HepG2 (cell line): ENCODE measurements around the gene PTGIS.

Experiments used
- BHLHE40 ChIP-seq: IDR thresholded peaks from 2 replicates; pipeline ENCODE4 v1.6.1; 2011; ENCODE audit warnings: low read length, improper control_type of control experiment
- HDAC1 ChIP-seq: sonication (generic); formaldehyde crosslinking; IDR thresholded peaks from 2 replicates; pipeline ENCODE4 v1.5.1; 2020; ENCODE audit warnings: mild to moderate bottlenecking, missing genetic modification reagents
- MAFG ChIP-seq: sonication (generic); formaldehyde crosslinking; IDR thresholded peaks from 2 replicates; pipeline ENCODE4 v1.5.1; 2020; ENCODE audit warnings: mild to moderate bottlenecking, missing genetic modification reagents
- MYC ChIP-seq: sonication (generic); formaldehyde crosslinking; IDR thresholded peaks from 2 replicates; pipeline ENCODE4 v1.9.0; 2021; ENCODE audit warnings: missing genetic modification reagents, borderline replicate concordance
- NFATC3 ChIP-seq: sonication (generic); formaldehyde crosslinking; IDR thresholded peaks from 2 replicates; pipeline ENCODE4 v1.5.1; 2020; ENCODE audit warnings: mild to moderate bottlenecking, missing genetic modification reagents
- POLR2A ChIP-seq, 2 experiments: IDR thresholded peaks; 2 replicates each; pipeline ENCODE4 v1.6.1; 2011; ENCODE audit warnings: low read depth in 2 of 2, low read length in 2 of 2, mild to moderate bottlenecking in 1 of 2, moderate library complexity in 1 of 2; ENCODE audit not compliant: insufficient read depth in 1 of 2
- RXRA ChIP-seq: sonication (generic); formaldehyde crosslinking; IDR thresholded peaks from 2 replicates; pipeline ENCODE4 v1.5.1; 2020; ENCODE audit warnings: missing genetic modification reagents
- TCF12 ChIP-seq, 2 experiments: fragments of 450-650 bp in 1 of 2; sonication (generic) in 1 of 2; formaldehyde crosslinking in 1 of 2; IDR thresholded peaks; 2 replicates each; pipeline versions ENCODE4 v1.6.1 to v1.8.0; 2017 to 2022; ENCODE audit warnings: antibody characterized with exemption in 1 of 2, mild to moderate bottlenecking in 1 of 2, missing genetic modification reagents in 1 of 2, moderate library complexity in 1 of 2
- ZFP1 ChIP-seq: IDR thresholded peaks from 2 replicates; pipeline ENCODE4 v1.6.1; 2016
- ZNF530 ChIP-seq: sonication (generic); formaldehyde crosslinking; IDR thresholded peaks from 2 replicates; pipeline ENCODE4 v1.5.0; 2020; ENCODE audit warnings: low read depth, mild to moderate bottlenecking, missing genetic modification reagents
- ZNF737 ChIP-seq: sonication (generic); formaldehyde crosslinking; IDR thresholded peaks from 2 replicates; pipeline ENCODE4 v1.5.0; 2020; ENCODE audit warnings: missing genetic modification reagents, mild to moderate bottlenecking, borderline replicate concordance
- TF ChIP-seq, protein P1 (sequence below): fragments of 450-650 bp; IDR thresholded peaks from 2 replicates; pipeline ENCODE4 v1.6.1; 2017
- TF ChIP-seq, protein P2 (sequence below), 2 experiments: IDR thresholded peaks; 2 replicates each; pipeline ENCODE4 v1.6.1; 2011 to 2012; ENCODE audit warnings: low read length in 2 of 2, borderline replicate concordance in 1 of 2, low read depth in 1 of 2, mild to moderate bottlenecking in 1 of 2, moderate library complexity in 1 of 2

DNA sequence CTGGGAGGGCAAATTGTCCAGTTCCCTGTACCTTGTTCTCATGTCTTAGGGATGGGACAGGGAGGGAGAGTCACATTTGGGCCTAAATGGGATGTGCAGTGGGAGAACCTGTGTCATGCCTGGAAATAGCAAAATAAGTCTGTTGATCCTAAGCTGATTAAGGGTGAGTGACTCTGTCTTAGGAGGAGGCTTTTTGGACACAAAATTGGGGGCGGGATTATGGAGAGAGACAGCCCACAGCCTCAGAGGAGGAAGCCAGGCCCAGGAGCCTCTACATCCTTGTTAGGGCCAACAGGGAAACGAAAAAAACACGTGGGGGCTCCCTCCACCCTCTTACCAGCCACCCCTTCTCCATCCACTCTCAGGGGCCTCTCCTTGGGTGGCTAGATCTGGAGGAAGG lies 87.7 kb downstream of the PTGIS start:
- TF ChIP-seq, protein P1, sequence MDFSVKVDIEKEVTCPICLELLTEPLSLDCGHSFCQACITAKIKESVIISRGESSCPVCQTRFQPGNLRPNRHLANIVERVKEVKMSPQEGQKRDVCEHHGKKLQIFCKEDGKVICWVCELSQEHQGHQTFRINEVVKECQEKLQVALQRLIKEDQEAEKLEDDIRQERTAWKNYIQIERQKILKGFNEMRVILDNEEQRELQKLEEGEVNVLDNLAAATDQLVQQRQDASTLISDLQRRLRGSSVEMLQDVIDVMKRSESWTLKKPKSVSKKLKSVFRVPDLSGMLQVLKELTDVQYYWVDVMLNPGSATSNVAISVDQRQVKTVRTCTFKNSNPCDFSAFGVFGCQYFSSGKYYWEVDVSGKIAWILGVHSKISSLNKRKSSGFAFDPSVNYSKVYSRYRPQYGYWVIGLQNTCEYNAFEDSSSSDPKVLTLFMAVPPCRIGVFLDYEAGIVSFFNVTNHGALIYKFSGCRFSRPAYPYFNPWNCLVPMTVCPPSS, result no peak
- no peak for TF ChIP-seq MAFG
- no peak for TF ChIP-seq ZNF530 (CRISPR knock-in tag)
- no peak for TF ChIP-seq ZFP1 (CRISPR knock-in tag)
- no peak for TF ChIP-seq NFATC3
- TF ChIP-seq HDAC1, result no peak
- no peak for TF ChIP-seq RXRA (CRISPR knock-in tag)
- TF ChIP-seq MYC (CRISPR knock-in tag), result no peak
- no peak for TF ChIP-seq POLR2A (IDR thresholded peaks at IDR 0.05; ENCODE audit: insufficient read depth in 1 of 2, low read depth in 2 of 2, low read length in 2 of 2)
- TF ChIP-seq, protein P2, sequence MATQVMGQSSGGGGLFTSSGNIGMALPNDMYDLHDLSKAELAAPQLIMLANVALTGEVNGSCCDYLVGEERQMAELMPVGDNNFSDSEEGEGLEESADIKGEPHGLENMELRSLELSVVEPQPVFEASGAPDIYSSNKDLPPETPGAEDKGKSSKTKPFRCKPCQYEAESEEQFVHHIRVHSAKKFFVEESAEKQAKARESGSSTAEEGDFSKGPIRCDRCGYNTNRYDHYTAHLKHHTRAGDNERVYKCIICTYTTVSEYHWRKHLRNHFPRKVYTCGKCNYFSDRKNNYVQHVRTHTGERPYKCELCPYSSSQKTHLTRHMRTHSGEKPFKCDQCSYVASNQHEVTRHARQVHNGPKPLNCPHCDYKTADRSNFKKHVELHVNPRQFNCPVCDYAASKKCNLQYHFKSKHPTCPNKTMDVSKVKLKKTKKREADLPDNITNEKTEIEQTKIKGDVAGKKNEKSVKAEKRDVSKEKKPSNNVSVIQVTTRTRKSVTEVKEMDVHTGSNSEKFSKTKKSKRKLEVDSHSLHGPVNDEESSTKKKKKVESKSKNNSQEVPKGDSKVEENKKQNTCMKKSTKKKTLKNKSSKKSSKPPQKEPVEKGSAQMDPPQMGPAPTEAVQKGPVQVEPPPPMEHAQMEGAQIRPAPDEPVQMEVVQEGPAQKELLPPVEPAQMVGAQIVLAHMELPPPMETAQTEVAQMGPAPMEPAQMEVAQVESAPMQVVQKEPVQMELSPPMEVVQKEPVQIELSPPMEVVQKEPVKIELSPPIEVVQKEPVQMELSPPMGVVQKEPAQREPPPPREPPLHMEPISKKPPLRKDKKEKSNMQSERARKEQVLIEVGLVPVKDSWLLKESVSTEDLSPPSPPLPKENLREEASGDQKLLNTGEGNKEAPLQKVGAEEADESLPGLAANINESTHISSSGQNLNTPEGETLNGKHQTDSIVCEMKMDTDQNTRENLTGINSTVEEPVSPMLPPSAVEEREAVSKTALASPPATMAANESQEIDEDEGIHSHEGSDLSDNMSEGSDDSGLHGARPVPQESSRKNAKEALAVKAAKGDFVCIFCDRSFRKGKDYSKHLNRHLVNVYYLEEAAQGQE (IDR thresholded peaks at IDR 0.05; ENCODE audit: borderline replicate concordance in 1 of 2, low read depth in 1 of 2, low read length in 2 of 2), result no peak; a peak in 1 of 4 replicates
- no peak for TF ChIP-seq BHLHE40
- no peak for TF ChIP-seq ZNF737
- no peak for TF ChIP-seq TCF12 (IDR thresholded peaks at IDR 0.05)
- TF ChIP-seq TCF12 (CRISPR knock-in tag; IDR thresholded peaks at IDR 0.05), result no peak
